GM10248 (cell line): ENCODE measurements around the gene LDB2.

Experiments
- CTCF ChIA-PET: fragments of 300-600 bp; sonication (Branson Sonifier 250); formaldehyde crosslinking; extraction: SDS; loops from one replicate; lab custom pipeline; 2021; ENCODE audit warnings: antibody characterized with exemption; lab: Yijun Ruan, JAX
- POLR2A ChIA-PET: fragments of 350-650 bp; sonication (Branson Sonifier 250); formaldehyde crosslinking; extraction: SDS; loops from one replicate; lab custom pipeline; 2020; ENCODE audit warnings: antibody characterized with exemption; lab: Yijun Ruan, JAX
- DNase-seq: peaks from one replicate; pipeline ENCODE4 v3.0.0; 2012; ENCODE audit errors: extremely low spot score
- CTCF ChIP-seq: IDR thresholded peaks from 2 replicates; pipeline ENCODE4 v1.5.1; 2012; ENCODE audit warnings: mild to moderate bottlenecking, low read depth; ENCODE audit errors: extremely low read depth, missing control alignments, control extremely low read depth

Gene LDB2

GRCh38 chr4:16659079-16659478 lies 239.4 kb downstream of the LDB2 start:
- TF ChIP-seq CTCF, result no peak
- POLR2A ChIA-PET, result no interaction called here
- CTCF ChIA-PET, result no interaction called here
- no peak for DNase-seq

GRCh38 chr4:16658183-16658582 lies 240.3 kb downstream of the LDB2 start:
- ChIA-PET POLR2A (no interaction called here), CTCF (no interaction called here)
- no peak for TF ChIP-seq CTCF
- no peak for DNase-seq

GRCh38 chr4:16655111-16655510 lies 243.3 kb downstream of the LDB2 start:
- DNase-seq, result no peak
- ChIA-PET POLR2A (no interaction called here), CTCF (no interaction called here)
- no peak for TF ChIP-seq CTCF

GRCh38 chr4:16652732-16653305 lies 245.6 kb downstream of the LDB2 start:
- no peak for DNase-seq
- POLR2A ChIA-PET, result no interaction called here
- TF ChIP-seq CTCF, result no peak
- CTCF ChIA-PET, result interaction anchor here (0.7 kb wide), 1 partner anchor 16 kb away, joined by 3 read pairs; no protein-coding TSS in a partner anchor

- ChIA-PET POLR2A (no interaction called here), CTCF (interaction anchor here (0.9 kb wide), 1 partner anchor 37 kb away, joined by 3 read pairs; no protein-coding TSS in a partner anchor)
- no peak for DNase-seq
- TF ChIP-seq CTCF, result no peak
These were observed 252.0 kb downstream of the LDB2 start for GRCh38 chr4:16646459-16646858.

GRCh38 chr4:16643893-16644292 lies 254.6 kb downstream of the LDB2 start:
- TF ChIP-seq CTCF, result no peak
- CTCF ChIA-PET, result interaction anchor here (0.8 kb wide), 1 partner anchor 19 kb away, joined by 4 read pairs; no protein-coding TSS in a partner anchor
- POLR2A ChIA-PET, result no interaction called here
- no peak for DNase-seq

GRCh38 chr4:16642897-16643296 lies 255.5 kb downstream of the LDB2 start:
- ChIA-PET CTCF (interaction anchor here (1.2 kb wide), 1 partner anchor 14 kb away, joined by 3 read pairs; no protein-coding TSS in a partner anchor), POLR2A (no interaction called here)
- DNase-seq, result no peak
- no peak for TF ChIP-seq CTCF
